NCI-H2107 treated with DMSO at 0.1 percent for 48 hours (cell line): ENCODE measurements around the gene DPM3.
"Not testable (repeated sequence)": the region's sequence is repeated elsewhere in the genome, so short reads cannot be mapped to it uniquely, and the experiment has no call there.

Experiments
- DNase-seq: peaks from one replicate; lab custom pipeline; 2025; ENCODE audit not compliant: unreplicated experiment; lab: John Stamatoyannopoulos, UW

Gene DPM3

GRCh38 chr1:155139895-155140629, at the start of gene DPM3:
Gene DPM3, minus strand, starts transcription at chr1:155140531. Its CDS starts 291 bp downstream, at chr1:155140240.
- peak; percentile 72 for DNase-seq

GRCh38 chr1:155189926-155190325, 49.6 kb upstream of the DPM3 start:
- not testable (repeated sequence) for DNase-seq

- no peak for DNase-seq
Observed at GRCh38 chr1:155188268-155188667, 47.9 kb upstream of the DPM3 start.

GRCh38 chr1:155187456-155187891, 47.1 kb upstream of the DPM3 start:
- no peak for DNase-seq

GRCh38 chr1:155186794-155187455, 46.6 kb upstream of the DPM3 start:
- no peak for DNase-seq

GRCh38 chr1:155186067-155186793, 45.9 kb upstream of the DPM3 start:
- peak; percentile 69 for DNase-seq

- no peak for DNase-seq
Observed at GRCh38 chr1:155185783-155186066, 45.4 kb upstream of the DPM3 start.

- DNase-seq, result no peak
Observed at GRCh38 chr1:155184835-155185782, 44.8 kb upstream of the DPM3 start.

- DNase-seq, result no peak
Observed at GRCh38 chr1:155184351-155184811, 44.0 kb upstream of the DPM3 start.

- DNase-seq, result no peak
Observed at GRCh38 chr1:155183775-155184221, 43.5 kb upstream of the DPM3 start.

GRCh38 chr1:155182052-155182550, 41.8 kb upstream of the DPM3 start:
- no peak for DNase-seq

- DNase-seq, result no peak
Observed at GRCh38 chr1:155181371-155182051, 41.2 kb upstream of the DPM3 start.

GRCh38 chr1:155179112-155180031, 39.0 kb upstream of the DPM3 start:
- no peak for DNase-seq

GRCh38 chr1:155178441-155179111, 38.2 kb upstream of the DPM3 start:
- DNase-seq, result no peak

GRCh38 chr1:155177918-155178281, 37.6 kb upstream of the DPM3 start:
- DNase-seq, result no peak

GRCh38 chr1:155177192-155177917, 37.0 kb upstream of the DPM3 start:
- DNase-seq, result no peak

- peak; percentile 67 for DNase-seq
Observed at GRCh38 chr1:155176544-155177071, 36.3 kb upstream of the DPM3 start.
